OCI-LY7 (cell line): ENCODE results near the gene KRTAP12-2. TPM values are rescaled to one million over a fixed set of nuclear protein-coding genes. Genes with fewer than 3 reads are reported as not detected.
A peak's percentile ranks its signal among the peaks of the same experiment; 100 is the strongest.

Experiments
- BruUV-seq: library from RNA; stranded (reverse); fragments of 400-500 nt; replicated peaks from 2 replicates; lab custom pipeline; 2021; lab: Mats Ljungman, UMichigan
- CTCF ChIA-PET: fragments of 300-600 bp; sonication (Branson Sonifier 250); formaldehyde crosslinking; loops from one replicate; lab custom pipeline; 2022; ENCODE audit warnings: antibody characterized with exemption; ENCODE audit not compliant: unreplicated experiment; lab: Charles Lee
- POLR2A ChIA-PET: fragments of 300-600 bp; sonication (Branson Sonifier 250); formaldehyde crosslinking; loops from one replicate; lab custom pipeline; 2022; ENCODE audit warnings: antibody characterized with exemption; lab: Charles Lee
- DNase-seq: peaks from one replicate; pipeline ENCODE4 v3.0.0-alpha.2; 2015; ENCODE audit warnings: low spot score
- H2AFZ ChIP-seq: fragments of 200-600 bp; sonication (generic), shearing (Covaris generic); 2 replicates; pipeline ENCODE4 v1.6.1; 2014; ENCODE audit warnings: mild to moderate bottlenecking, antibody characterized with exemption, low read length, moderate library complexity
- H3K27ac ChIP-seq: fragments of 200-600 bp; sonication (generic); 2 replicates; pipeline ENCODE4 v1.5.1; 2014; ENCODE audit warnings: mixed run types, low read depth, mild to moderate bottlenecking, moderate library complexity, low read length, inconsistent platforms; ENCODE audit not compliant: poor library complexity, severe bottlenecking
- H3K36me3 ChIP-seq: fragments of 200-600 bp; sonication (generic); 2 replicates; pipeline ENCODE4 v1.6.1; 2014; ENCODE audit warnings: mild to moderate bottlenecking, antibody characterized with exemption, low read length, moderate library complexity, mixed read lengths; ENCODE audit not compliant: insufficient read depth
- H3K4me1 ChIP-seq: fragments of 200-600 bp; sonication (generic); 2 replicates; pipeline ENCODE4 v1.5.1; 2014; ENCODE audit warnings: mild to moderate bottlenecking, low read length; ENCODE audit not compliant: insufficient read depth, poor library complexity, severe bottlenecking
- H3K4me2 ChIP-seq: fragments of 200-600 bp; sonication (generic); 2 replicates; pipeline ENCODE4 v1.6.1; 2014; ENCODE audit warnings: mild to moderate bottlenecking, low read length
- H3K4me3 ChIP-seq: fragments of 200-600 bp; sonication (generic); 2 replicates; pipeline ENCODE4 v1.5.1; 2014; ENCODE audit warnings: mild to moderate bottlenecking, low read depth, low read length; ENCODE audit not compliant: poor library complexity, severe bottlenecking
- H3K79me2 ChIP-seq: fragments of 200-600 bp; sonication (generic); 2 replicates; pipeline ENCODE4 v1.6.1; 2016; ENCODE audit warnings: low read depth, mild to moderate bottlenecking, low read length, moderate library complexity, mixed read lengths; ENCODE audit not compliant: insufficient read depth
- H3K9me2 ChIP-seq: fragments of 200-600 bp; sonication (generic); 2 replicates; pipeline ENCODE4 v1.6.1; 2016; ENCODE audit warnings: mild to moderate bottlenecking, low read length, mixed read lengths; ENCODE audit not compliant: insufficient read depth
- H3K9me3 ChIP-seq: fragments of 200-600 bp; sonication (generic); 2 replicates; pipeline ENCODE4 v1.6.1; 2014; ENCODE audit warnings: mild to moderate bottlenecking, mixed run types, low read length, mixed read lengths
- H4K20me1 ChIP-seq: fragments of 200-600 bp; sonication (generic); 2 replicates; pipeline ENCODE4 v1.6.1; 2014; ENCODE audit warnings: mild to moderate bottlenecking, antibody characterized with exemption, low read length, moderate library complexity, mixed read lengths; ENCODE audit not compliant: insufficient read depth
- CTCF ChIP-seq: fragments of 200-600 bp; sonication (generic); conservative IDR thresholded peaks from 2 replicates; pipeline ENCODE4 v1.5.1; 2014; ENCODE audit warnings: mild to moderate bottlenecking, antibody characterized with exemption, low read length, moderate library complexity, mixed read lengths
- EZH2phosphoT487 ChIP-seq: fragments of 200-600 bp; sonication (generic); IDR thresholded peaks from 2 replicates; pipeline ENCODE4 v1.6.1; 2018; ENCODE audit warnings: low read depth, borderline replicate concordance, mild to moderate bottlenecking, mixed run types, antibody characterized with exemption, low read length, moderate library complexity, mixed read lengths
- intact Hi-C: fragments of 100-400 bp; cut with micrococcal nuclease; formaldehyde crosslinking; loops from one replicate; pipeline ENCODE4 v1.10.0; 2022; ENCODE audit not compliant: unreplicated experiment
- total RNA-seq, 2 experiments: library from RNA; depleted of rRNA in 1 of 2; stranded (reverse); fragments of >200 nt in 1 of 2; shearing (Covaris generic) in 1 of 2; gene quantifications; 2 replicates each; pipeline ENCODE4 v1.2.3, GENCODE V29; 2014 to 2022

The KRTAP12-2 gene
- total RNA-seq, 2 experiments from 2014 or later, result not detected

- H3K79me2 ChIP-seq, result no peaks in the 10 kb centered on the region
- intact Hi-C loops, result no loop called here
- peak; percentile 36 for DNase-seq
- peaks cover 12% of the 10 kb centered on the region for H3K4me1 ChIP-seq
- H3K9me2 ChIP-seq, result no peaks in the 10 kb centered on the region
- peaks cover 23% of the 10 kb centered on the region for H3K9me3 ChIP-seq
- H3K4me3 ChIP-seq, result no peak overlapping the region
- no peaks in the 10 kb centered on the region for H3K36me3 ChIP-seq
- H3K4me2 ChIP-seq, result 0 out of 2 replicates have a peak overlapping the region, but pooled peaks have one; percentile 6
- no TSS peak for BruUV-seq
- no peaks in the 10 kb centered on the region for H4K20me1 ChIP-seq
- peak overlapping the region; percentile 62 for H2AFZ ChIP-seq
- no peak for TF ChIP-seq EZH2phosphoT487
- TF ChIP-seq CTCF, result no peak
- ChIA-PET CTCF (no interaction called here), POLR2A (interaction anchor here (1.2 kb wide), 1 partner anchor 980 kb away, joined by 6 read pairs; no protein-coding TSS in a partner anchor)
- H3K27ac ChIP-seq, result no peak overlapping the region
These were observed 47.8 kb downstream of the KRTAP12-2 start for GRCh38 chr21:44618909-44619308.

- Histone ChIP-seq H3K9me3 (peaks cover 19% of the 10 kb centered on the region), H3K4me2 (0 out of 2 replicates have a peak overlapping the region, but pooled peaks have one; percentile 6), H2AFZ (peak overlapping the region; percentile 62), H3K9me2 (no peaks in the 10 kb centered on the region), H3K36me3 (no peaks in the 10 kb centered on the region), H3K4me3 (no peak overlapping the region), H3K79me2 (no peaks in the 10 kb centered on the region), H3K4me1 (peaks cover 12% of the 10 kb centered on the region), H4K20me1 (no peaks in the 10 kb centered on the region), H3K27ac (no peak overlapping the region)
- CTCF ChIA-PET, result no interaction called here
- intact Hi-C loops, result no loop called here
- peak; percentile 5 for DNase-seq
- POLR2A ChIA-PET, result interaction anchor here (1.2 kb wide), 1 partner anchor 980 kb away, joined by 6 read pairs; no protein-coding TSS in a partner anchor
- no peak for TF ChIP-seq CTCF
- no peak for TF ChIP-seq EZH2phosphoT487
- no TSS peak for BruUV-seq
These were observed 48.2 kb downstream of the KRTAP12-2 start for GRCh38 chr21:44618504-44618903.

- intact Hi-C loops, result no loop called here
These were observed 49.6 kb downstream of the KRTAP12-2 start for GRCh38 chr21:44617071-44617501.

More at GRCh38 chr21:44617071-44617501, 49.6 kb downstream of the KRTAP12-2 start:
- Histone ChIP-seq H3K9me2 (no peaks in the 10 kb centered on the region), H3K36me3 (no peaks in the 10 kb centered on the region), H3K27ac (no peak overlapping the region), H3K9me3 (peaks cover 13% of the 10 kb centered on the region; the same call in 1 of the 2 replicates), H3K79me2 (no peaks in the 10 kb centered on the region), H2AFZ (no peak overlapping the region), H3K4me3 (no peak overlapping the region), H3K4me2 (no peak overlapping the region), H3K4me1 (peaks cover 12% of the 10 kb centered on the region), H4K20me1 (no peaks in the 10 kb centered on the region)
- BruUV-seq, result no TSS peak
- ChIA-PET CTCF (no interaction called here), POLR2A (no interaction called here)
- TF ChIP-seq CTCF (no peak), EZH2phosphoT487 (no peak)
- DNase-seq, result no peak
